Urothelium cell line (cell line): ENCODE data around the gene PEAK1.
"Not testable (repeated sequence)": the region's sequence is repeated elsewhere in the genome, so short reads cannot be mapped to it uniquely, and the experiment has no call there.

Source experiments
- DNase-seq: peaks from one replicate; pipeline ENCODE4 v3.0.0; 2011; ENCODE audit warnings: low spot score, mixed read lengths
- FAIRE-seq: peaks from 2 replicates; lab custom pipeline; 2011; peaks lifted over from hg19 to GRCh38; lab: Jason Lieb, UNC

Gene PEAK1

DNA sequence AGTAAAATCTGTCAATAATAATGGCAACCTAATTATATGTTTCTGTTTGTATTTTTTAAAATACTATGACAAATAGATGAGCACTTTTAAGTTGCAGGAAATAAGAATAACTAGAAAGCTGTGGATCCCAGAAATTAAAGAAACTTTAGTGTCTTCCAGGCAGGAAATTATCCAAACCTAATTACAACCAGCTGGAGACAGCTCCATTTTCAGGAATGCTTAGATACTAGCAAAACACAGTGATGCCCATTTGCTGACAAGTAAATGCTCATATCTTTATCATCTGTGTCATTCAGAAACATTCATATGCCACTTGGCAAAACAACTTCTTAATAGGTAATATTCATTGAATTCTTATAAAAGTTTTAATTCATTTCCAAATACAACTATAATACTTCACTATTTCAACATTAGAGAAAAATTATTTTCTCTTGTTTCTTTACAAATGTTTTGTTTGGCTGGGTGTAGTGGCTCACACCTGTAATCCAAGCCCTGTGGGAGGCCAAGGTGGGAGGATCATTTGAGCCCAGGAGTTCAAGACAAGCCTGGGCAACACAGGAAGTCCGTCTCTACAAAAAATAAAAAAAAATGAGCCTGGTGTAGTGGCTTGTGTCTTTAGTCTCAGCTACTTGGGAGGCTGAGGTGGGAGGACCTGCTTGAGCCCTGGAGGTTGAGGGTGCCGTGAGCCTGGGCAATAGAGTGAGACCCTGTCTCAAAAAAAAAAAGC lies 179.9 kb downstream of the PEAK1 start:
- no peak for FAIRE-seq
- DNase-seq, result no peak

- FAIRE-seq (no peak), DNase-seq (no peak)
Observed at GRCh38 chr15:77235566-77235965, 184.3 kb downstream of the PEAK1 start.

GRCh38 chr15:77228828-77229227 lies 191.1 kb downstream of the PEAK1 start:
- FAIRE-seq (no peak), DNase-seq (no peak)

- no peak for FAIRE-seq
- DNase-seq, result no peak
Observed at GRCh38 chr15:77226652-77227051, 193.3 kb downstream of the PEAK1 start.

DNA sequence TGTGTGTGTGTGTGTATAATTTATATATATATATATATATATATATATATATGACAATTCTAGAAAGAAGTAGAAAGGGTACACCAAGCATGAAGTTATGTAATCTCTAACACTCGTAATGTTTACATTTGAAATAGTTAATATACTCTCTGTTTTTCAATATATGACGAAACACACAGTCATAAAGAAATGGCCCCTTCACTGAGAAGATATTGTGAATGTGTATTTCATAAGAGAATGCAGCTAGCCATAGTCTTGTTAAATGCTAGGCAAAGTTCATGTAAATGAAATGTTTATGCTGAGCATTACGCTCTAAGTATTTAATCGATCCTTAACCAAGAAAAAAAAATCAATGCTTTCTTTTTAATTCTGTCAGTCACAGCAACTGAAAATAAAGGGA lies 194.3 kb downstream of the PEAK1 start:
- no peak for FAIRE-seq
- DNase-seq, result no peak

- no peak for FAIRE-seq
- no peak for DNase-seq
Observed at GRCh38 chr15:77225088-77225487, 194.8 kb downstream of the PEAK1 start.

- DNase-seq (no peak), FAIRE-seq (no peak)
Observed at GRCh38 chr15:77224352-77224751, 195.6 kb downstream of the PEAK1 start.

DNA sequence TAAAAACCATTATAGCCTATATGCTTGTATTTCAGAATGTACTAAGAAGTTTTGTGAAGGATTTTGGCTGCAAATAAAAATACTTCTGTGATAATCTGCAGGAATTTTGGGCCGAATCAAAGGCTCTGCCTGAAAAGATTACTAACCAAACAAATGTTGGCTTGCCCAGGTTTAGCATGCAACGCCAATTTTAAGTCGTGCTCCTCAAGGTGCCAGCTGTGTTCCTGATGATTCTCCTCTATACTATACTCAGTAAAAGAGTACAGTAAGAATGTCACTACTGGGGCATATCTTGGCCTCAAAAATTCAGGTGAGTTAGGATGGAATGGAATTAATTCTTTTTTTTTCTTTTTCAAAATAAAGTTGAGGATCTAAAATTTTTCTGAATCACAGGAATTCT lies 198.2 kb downstream of the PEAK1 start:
- no peak for FAIRE-seq

GRCh38 chr15:77221174-77221573 lies 198.7 kb downstream of the PEAK1 start:
- DNase-seq (no peak), FAIRE-seq (no peak)

More for the DNA sequence above, 198.2 kb downstream of the PEAK1 start:
- no peak for DNase-seq

DNA sequence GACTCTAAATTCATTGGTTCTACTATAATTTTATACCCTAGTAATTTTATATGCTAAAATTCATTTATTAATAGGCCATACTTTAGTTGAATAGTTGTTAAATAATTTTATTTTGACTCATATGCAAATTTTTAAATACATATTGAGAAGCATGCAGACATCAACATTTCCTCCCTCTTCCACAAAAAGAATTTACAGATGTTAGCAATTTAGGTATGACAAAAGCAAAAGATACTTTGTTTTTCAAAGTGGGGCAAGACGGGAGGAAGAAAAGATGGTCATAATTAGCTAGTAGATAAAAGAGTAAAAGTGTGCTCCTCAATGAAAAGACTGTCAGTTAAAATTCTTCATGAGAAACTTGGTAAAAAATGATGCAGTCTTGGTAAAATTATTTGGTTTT lies 200.1 kb downstream of the PEAK1 start:
- no peak for DNase-seq
- FAIRE-seq, result no peak

- no peak for FAIRE-seq
- DNase-seq, result no peak
Observed at GRCh38 chr15:77209221-77209620, 210.7 kb downstream of the PEAK1 start.

- FAIRE-seq (no peak), DNase-seq (no peak)
Observed at GRCh38 chr15:77208241-77208640, 211.7 kb downstream of the PEAK1 start.

DNA sequence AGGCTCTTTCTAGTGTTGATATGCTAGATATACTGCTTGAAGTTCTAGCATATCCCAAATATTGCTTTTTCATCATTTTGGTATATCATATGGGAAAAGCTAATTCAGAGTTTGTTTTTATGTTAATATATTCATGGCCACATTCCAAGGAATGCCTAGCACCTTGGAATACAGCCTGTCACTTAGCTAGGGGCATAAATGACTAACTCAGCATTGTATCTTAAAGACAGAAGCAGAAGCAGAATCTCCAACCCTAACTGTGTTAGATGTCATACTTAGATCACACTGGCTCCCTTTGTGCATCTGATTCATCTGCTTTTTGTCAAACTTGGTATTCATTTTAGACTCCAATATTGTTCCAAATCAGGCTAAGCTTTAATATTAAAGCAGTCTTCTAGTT lies 218.2 kb downstream of the PEAK1 start:
- DNase-seq (no peak), FAIRE-seq (no peak)

GRCh38 chr15:77196381-77196780 lies 223.5 kb downstream of the PEAK1 start:
- DNase-seq (no peak), FAIRE-seq (no peak)

DNA sequence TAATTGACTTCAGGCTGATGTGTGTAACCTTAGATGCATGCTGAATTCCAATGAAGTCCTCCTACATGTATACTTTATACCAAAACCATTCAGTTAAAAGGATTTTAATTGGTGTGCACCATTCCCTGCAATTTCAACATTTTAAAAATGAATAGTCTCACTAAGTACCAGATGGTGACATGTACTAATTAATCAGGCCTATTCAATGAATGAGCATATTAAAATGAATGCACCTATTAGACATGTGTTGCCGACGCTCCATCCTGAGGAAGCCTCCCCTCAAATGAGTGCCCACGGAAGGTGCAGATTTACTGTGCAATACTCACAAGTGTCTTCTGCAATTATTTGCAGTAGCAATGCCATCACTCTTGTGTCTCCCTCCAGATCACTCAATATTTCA lies 224.3 kb downstream of the PEAK1 start:
- no peak for FAIRE-seq

DNA sequence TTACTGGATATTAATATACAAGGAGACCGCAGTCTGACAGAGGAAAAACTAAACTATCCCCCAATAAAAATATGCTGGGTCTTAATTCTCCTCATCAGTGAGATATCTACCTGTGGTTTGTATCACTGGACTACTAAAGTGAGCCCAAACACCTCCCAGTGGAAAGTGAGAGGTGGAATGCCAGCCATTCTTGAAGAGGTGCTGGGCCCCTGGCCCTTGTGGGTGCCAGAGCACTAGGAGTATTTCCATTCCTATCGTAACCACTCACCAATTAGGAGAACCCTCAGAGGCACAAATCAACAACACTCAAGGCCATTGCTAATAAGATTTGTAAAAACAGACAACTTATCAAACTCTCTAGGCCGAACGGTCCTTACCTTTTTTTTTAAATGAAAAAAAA lies 227.5 kb downstream of the PEAK1 start:
- DNase-seq, result no peak
- no peak for FAIRE-seq

More for the DNA sequence above, 224.3 kb downstream of the PEAK1 start:
- DNase-seq, result no peak

- no peak for FAIRE-seq
Observed at GRCh38 chr15:77191230-77191834, 228.6 kb downstream of the PEAK1 start.

DNA sequence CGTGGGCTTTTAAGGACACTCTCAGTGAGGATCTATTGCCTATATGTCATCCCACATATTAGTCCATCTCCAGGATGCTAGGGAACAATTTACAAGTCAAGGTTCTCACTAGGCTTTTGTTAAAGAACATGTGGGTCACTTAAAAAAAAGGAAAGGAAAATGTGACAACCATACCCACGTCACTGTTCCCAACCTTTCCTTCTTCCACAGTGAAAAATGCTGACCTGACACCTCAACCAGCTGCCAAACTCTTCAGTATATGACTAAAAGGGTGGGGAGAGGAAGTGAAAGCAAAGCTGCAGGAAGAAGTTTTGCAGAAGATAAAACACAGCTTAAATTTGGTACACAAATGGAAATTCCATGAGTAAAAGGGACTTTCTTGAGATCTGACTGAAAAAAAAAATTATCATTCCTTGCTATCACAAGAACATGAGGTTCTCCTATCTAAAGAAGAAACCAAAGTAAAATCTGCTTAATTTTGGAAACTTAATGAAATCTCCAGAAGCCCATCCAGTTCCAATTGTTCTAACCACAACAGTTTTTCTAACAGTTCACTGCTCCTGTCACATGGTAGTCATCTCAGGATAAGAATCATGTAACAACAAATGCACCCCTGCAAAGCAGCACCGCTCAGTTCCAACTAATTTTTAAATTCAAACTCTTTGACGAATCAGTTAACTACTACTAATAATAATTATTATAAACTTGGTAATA lies 232.0 kb downstream of the PEAK1 start:
- no peak for FAIRE-seq
- DNase-seq, result no peak

More at GRCh38 chr15:77191230-77191834, 228.6 kb downstream of the PEAK1 start:
- DNase-seq, result no peak

DNA sequence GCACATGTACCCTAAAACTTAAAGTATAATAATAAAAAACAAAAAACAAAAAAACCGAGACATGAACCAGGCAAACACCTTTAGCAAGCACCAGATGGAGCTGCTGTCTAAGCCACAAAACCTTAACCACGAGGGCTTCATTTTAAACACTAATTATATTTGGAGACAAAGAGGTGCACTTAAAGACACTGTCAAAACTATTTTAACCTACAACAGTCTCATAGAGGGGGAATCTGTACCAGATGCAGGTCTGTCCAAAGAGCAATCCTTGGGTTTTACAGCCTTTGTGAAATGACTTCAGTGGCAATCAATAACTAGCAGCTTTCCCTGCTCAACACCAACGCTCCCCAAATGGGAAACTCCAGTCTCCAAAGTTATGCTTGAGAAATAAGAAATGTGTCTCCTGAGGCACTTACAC lies 233.3 kb downstream of the PEAK1 start:
- FAIRE-seq, result no peak
- DNase-seq, result no peak

GRCh38 chr15:77185242-77185785 lies 234.6 kb downstream of the PEAK1 start:
- FAIRE-seq (no peak), DNase-seq (no peak)

DNA sequence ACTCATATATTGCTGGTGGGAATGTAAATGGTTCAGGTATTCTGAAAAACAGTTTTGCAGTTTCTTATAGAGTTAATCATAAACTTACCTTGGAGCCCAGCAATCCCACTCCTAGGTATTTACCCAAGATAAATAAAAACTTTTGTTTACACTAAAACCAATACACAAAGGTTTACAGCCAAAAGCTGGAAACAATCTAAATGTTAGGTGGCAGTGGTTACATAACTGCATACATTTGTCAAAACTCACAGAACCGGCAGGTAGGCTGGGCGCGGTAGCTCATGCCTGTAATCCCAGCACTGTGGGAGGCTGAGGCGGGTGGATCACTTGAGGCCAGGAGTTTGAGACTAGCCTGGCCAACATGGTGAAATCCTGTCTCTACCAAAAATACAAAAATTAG lies 235.6 kb downstream of the PEAK1 start:
- DNase-seq, FAIRE-seq: not testable (repeated sequence)

GRCh38 chr15:77183066-77183465 lies 236.8 kb downstream of the PEAK1 start:
- FAIRE-seq, result no peak

More at GRCh38 chr15:77183066-77183465, 236.8 kb downstream of the PEAK1 start:
- no peak for DNase-seq
